Stimulated activated naive CD8-positive, alpha-beta T cell treated with anti-CD3 and anti-CD28 coated beads, Interleukin-15, amount 100 ng/mL, for 72 hours (primary cell): ENCODE data around the gene MBOAT7.

ENCODE experiments used
- ATAC-seq: fragments of 150-1000 bp; cut with Tn5 transposase; 2 replicates; pipeline ENCODE4 v1.10.0; 2021; ENCODE audit warnings: mild to moderate bottlenecking, moderate library complexity
- DNase-seq, 2 donors: peaks; one replicate each; pipeline ENCODE4 v3.0.0; 2021 to 2022
- H3K27ac Mint-ChIP-seq, 2 donors: one replicate each; pipeline ENCODE4 v1.8.0; 2022; ENCODE audit warnings: mild to moderate bottlenecking in 2 of 2, mixed read lengths in 2 of 2, moderate library complexity in 2 of 2
- H3K27me3 Mint-ChIP-seq: one replicate; pipeline ENCODE4 v1.8.0; 2022; ENCODE audit warnings: mixed read lengths
- H3K4me1 Mint-ChIP-seq: one replicate; pipeline ENCODE4 v1.8.0; 2022; ENCODE audit warnings: mild to moderate bottlenecking, mixed read lengths
- H3K4me3 Mint-ChIP-seq, 2 donors: one replicate each; pipeline ENCODE4 v1.8.0; 2022; ENCODE audit warnings: mild to moderate bottlenecking in 2 of 2, mixed read lengths in 2 of 2, moderate library complexity in 1 of 2
- H3K9me3 Mint-ChIP-seq, 2 donors: one replicate each; pipeline ENCODE4 v1.8.0; 2022; ENCODE audit warnings: mixed read lengths in 2 of 2

Gene MBOAT7

DNA sequence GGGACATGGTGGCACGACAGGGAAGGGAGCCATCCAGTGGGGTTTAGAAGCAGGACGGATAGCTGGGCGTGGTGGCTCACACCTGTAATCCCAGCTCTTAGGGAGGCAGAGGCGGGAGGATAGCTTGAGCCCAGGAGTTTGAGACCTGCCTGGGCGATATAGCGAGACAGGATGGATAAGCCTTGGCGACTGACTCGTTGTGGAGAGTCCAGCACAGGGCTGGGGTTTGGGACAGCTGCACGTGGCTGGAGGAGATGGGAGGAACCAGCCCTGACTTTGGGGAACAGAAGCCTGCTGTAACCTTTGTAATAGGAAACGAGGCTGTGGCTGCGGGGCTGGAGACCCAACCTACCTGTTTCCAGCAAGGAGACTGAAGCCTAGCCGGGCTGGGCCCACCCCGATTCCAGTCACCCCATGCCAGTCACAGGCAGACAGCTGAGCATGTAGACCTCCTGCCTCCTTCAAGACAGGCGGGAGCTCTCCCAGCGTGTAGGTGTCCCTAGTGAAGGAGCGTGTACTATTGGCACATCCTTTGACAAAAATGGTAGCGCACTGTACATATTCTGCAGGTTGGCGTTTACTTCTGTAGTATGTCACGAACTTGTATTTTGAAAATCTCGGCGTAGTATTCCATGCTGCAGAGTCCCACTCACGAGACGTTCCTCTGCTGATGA lies 37.9 kb downstream of the MBOAT7 start:
- Mint-ChIP-seq H3K27me3 (no peaks in the 10 kb centered on the region), H3K9me3 (no peaks in the 10 kb centered on the region), H3K4me3 (no peak overlapping the region), H3K4me1 (peaks cover 35% of the 10 kb centered on the region), H3K27ac (peak overlapping the region in 1 of 2 donors; percentile 93)
- ATAC-seq (no peak), DNase-seq (no peak)

DNA sequence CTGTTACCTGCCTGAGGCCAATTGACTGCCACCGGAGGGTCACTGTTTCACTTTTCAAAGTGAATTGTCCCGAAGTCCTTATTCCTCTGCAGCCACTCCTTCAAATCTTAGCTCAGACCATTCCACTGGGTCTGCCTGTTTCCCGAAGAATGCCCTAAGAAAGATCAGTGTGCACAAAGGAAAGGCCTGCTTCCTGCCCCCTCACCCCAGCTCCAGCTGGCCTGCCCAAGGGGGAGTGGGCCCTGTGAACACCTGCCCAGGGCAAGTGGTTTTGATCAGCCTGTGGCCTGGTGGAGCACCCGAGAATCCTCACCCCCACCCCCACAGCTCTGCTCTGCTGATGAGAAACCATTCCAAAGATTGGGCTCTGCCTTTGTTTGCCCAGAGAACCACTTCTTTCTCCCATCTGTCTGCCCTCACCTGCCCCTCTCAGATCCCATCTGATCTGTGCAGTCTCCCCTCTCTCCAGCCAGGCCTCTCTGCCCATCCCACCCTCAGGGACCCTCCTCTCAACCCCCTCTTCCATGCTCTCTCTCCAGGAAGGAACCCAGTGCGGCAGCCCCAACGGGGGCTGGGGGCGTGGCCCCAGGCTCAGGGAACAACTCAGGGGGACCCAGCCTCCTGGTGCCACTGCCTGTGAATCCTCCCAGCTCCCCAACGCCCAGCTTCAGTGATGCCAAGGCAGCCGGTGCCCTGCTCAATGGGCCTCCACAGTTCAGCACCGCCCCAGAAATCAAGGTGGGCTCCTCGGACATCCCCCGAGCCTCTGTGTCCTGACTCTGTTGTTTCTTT lies 40.2 kb downstream of the MBOAT7 start:
- H3K4me3 Mint-ChIP-seq: no peak overlapping the region
- DNase-seq (no peak), ATAC-seq (no peak)
- no peaks in the 10 kb centered on the region for H3K9me3 Mint-ChIP-seq
- H3K27ac Mint-ChIP-seq: peak overlapping the region; percentile 40 to 68
- no peaks in the 10 kb centered on the region for H3K27me3 Mint-ChIP-seq
- H3K4me1 Mint-ChIP-seq: peaks cover 24% of the 10 kb centered on the region

DNA sequence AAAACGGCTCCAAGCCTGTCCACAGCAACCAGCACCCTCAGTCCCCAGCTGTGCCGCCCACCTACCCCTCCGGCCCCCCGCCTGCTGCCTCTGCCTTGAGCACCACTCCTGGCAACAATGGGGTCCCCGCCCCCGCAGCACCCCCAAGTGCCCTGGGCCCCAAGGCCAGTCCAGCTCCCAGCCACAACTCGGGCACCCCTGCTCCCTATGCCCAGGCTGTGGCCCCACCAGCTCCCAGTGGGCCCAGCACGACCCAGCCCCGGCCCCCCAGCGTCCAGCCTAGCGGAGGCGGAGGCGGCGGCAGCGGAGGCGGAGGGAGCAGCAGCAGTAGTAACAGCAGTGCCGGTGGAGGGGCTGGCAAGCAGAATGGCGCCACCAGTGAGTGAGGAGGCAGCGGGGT lies 41.2 kb downstream of the MBOAT7 start:
- H3K9me3 Mint-ChIP-seq: no peaks in the 10 kb centered on the region
- no peak overlapping the region for H3K27ac Mint-ChIP-seq
- ATAC-seq: peak; percentile 18
- H3K27me3 Mint-ChIP-seq: no peaks in the 10 kb centered on the region
- peaks cover 20% of the 10 kb centered on the region for H3K4me1 Mint-ChIP-seq
- no peak overlapping the region for H3K4me3 Mint-ChIP-seq
- no peak for DNase-seq

DNA sequence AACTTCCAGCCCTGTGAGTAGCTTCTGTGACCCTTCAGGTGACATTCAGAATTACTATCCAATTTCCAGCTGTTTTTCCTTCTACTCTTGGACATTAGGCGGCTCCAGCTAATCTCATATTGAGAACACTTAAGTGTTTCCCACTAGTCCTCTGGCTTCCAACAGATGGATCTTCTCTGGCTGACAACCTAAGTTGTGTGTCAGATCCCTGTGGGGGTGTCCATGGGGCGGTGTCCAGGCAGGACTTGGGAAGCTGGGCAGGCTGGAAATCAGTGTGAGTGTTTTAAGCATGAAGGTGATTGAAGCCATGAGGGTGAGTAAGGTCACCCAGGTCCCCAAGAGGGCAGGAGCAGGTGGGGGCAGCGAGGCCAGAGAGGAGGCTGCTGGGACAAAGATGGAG lies 41.7 kb downstream of the MBOAT7 start:
- DNase-seq (no peak), ATAC-seq (no peak)
- peak overlapping the region in 1 of 2 donors; percentile 49 for H3K27ac Mint-ChIP-seq
- no peaks in the 10 kb centered on the region for H3K27me3 Mint-ChIP-seq
- H3K4me3 Mint-ChIP-seq: no peak overlapping the region
- H3K9me3 Mint-ChIP-seq: no peaks in the 10 kb centered on the region
- H3K4me1 Mint-ChIP-seq: peaks cover 15% of the 10 kb centered on the region

DNA sequence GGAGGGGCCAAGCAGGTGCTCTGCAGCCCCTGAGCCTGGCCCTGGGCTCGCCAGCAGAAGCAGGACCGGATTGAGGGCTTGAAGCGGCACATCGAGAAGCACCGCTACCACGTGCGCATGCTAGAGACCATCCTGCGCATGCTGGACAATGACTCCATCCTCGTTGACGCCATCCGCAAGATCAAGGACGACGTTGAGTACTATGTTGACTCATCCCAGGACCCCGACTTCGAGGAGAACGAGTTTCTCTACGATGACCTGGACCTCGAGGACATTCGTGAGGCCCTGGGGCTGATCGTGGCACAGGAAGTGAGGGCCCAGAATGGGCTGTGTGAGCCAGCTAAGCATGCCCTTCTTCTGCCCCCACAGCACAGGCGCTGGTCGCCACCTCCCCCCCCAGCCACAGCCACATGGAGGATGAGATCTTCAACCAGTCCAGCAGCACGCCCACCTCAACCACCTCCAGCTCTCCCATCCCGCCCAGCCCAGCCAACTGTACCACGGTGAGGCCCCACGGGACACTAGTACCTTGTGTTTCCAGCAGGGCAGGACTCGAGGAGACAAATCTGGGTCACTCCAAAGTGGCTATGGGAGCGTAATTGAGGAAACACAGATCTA lies 43.7 kb downstream of the MBOAT7 start:
- H3K27ac Mint-ChIP-seq: no peak overlapping the region
- H3K4me3 Mint-ChIP-seq: no peak overlapping the region
- ATAC-seq: no peak

DNA sequence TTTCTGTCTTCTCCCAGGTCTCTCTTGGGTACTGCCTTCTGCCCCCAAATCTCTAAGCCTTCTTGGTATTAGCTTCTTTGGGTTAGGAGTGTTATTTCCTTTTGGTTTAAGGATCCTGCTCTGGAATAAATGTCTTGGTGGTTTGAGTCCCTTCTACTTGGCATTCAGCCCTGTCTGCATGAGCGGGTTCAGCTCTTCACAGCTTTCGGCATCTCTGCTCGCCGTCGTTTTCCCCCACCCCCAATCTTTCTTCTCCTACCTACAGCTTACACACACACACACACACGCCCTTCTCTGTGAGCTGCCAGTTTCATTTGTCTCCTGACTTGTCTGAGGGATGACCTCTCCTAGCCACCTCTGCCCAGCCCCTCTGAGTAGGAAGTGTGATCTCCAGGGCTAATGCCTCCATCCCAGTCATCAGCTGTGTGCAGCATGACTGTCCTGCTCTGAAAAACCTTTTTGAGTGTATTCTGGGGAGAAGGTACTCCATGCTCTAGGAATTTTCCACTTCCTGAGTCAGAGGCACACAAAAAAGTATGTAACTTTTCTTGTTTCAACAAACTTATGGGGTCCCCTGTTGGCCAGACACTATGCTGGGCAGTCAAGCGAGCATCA lies 47.1 kb downstream of the MBOAT7 start:
- ATAC-seq: no peak
- DNase-seq: no peak
- Mint-ChIP-seq H3K4me1 (peaks cover 49% of the 10 kb centered on the region), H3K27me3 (no peaks in the 10 kb centered on the region), H3K4me3 (no peak overlapping the region), H3K9me3 (no peaks in the 10 kb centered on the region), H3K27ac (no peak overlapping the region)

More for the DNA sequence above, 43.7 kb downstream of the MBOAT7 start:
- DNase-seq: no peak
- Mint-ChIP-seq H3K27me3 (no peaks in the 10 kb centered on the region), H3K4me1 (peaks cover 25% of the 10 kb centered on the region), H3K9me3 (no peaks in the 10 kb centered on the region)

DNA sequence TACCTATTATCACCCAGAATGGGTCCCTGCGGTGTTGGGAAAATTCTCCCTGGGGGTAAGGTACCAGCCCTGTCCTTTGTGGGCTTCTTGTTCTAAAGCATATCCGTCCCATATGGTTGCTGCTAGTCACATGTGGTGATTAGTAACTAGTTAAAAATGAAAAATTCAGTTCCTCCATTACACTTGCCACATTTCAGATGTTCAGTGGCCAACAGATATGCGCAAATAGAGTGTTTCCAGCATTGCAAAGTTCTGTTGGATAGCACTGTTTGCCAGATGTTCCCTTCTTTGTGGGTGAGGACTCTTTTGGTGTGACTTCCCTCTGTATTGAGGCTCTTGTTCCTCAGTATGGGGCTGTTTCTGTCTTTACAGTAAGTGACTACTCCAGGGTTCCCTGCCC lies 48.0 kb downstream of the MBOAT7 start:
- H3K4me1 Mint-ChIP-seq: peaks cover 54% of the 10 kb centered on the region
- DNase-seq (no peak), ATAC-seq (no peak)
- no peaks in the 10 kb centered on the region for H3K9me3 Mint-ChIP-seq
- no peaks in the 10 kb centered on the region for H3K27me3 Mint-ChIP-seq
- no peak overlapping the region for H3K27ac Mint-ChIP-seq
- H3K4me3 Mint-ChIP-seq: no peak overlapping the region

DNA sequence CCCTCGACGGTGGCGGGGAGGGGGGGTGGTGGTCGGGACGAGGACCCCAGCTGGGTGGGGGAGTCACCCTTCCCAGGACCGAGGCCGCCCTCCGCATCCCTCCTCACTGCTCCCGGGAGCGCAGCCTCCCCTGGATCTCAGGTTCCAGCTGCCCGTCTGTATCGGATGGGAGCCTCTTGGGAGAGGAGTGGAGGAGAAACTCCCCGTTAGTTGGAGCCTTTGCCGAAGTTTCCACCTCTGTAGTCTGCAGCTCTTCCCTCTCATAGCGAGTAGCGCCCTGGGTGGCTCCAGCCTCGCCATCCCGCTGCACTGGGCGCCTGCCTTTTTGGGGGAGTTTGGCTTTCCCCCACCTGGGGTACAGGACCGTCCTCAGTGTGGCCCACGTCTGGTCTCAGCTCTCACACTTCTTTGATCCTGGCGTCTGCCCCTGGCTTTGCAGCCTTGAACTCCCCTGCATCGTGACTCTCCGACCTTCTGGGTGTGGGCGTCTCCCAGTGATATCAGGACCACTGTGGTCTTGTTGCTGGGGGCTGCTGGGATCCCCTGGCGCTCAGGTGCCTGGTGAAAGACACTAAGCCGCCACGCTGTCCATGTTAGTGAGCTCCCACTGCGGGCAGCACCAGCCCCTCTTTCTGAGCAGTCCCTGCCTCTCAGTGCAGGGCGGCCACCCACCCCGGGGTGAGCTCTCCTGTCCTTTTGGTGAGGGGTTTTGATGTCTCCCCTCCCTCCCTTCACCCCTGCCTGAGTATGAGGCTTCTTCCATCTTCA lies 50.7 kb downstream of the MBOAT7 start:
- H3K9me3 Mint-ChIP-seq: no peaks in the 10 kb centered on the region
- peak overlapping the region; percentile 92 to 93 for H3K4me3 Mint-ChIP-seq
- peaks cover 54% of the 10 kb centered on the region for H3K4me1 Mint-ChIP-seq
- H3K27ac Mint-ChIP-seq: peak overlapping the region; percentile 98 to 99
- no peaks in the 10 kb centered on the region for H3K27me3 Mint-ChIP-seq
- ATAC-seq (no peak), DNase-seq (peak; percentile 15 to 36)

DNA sequence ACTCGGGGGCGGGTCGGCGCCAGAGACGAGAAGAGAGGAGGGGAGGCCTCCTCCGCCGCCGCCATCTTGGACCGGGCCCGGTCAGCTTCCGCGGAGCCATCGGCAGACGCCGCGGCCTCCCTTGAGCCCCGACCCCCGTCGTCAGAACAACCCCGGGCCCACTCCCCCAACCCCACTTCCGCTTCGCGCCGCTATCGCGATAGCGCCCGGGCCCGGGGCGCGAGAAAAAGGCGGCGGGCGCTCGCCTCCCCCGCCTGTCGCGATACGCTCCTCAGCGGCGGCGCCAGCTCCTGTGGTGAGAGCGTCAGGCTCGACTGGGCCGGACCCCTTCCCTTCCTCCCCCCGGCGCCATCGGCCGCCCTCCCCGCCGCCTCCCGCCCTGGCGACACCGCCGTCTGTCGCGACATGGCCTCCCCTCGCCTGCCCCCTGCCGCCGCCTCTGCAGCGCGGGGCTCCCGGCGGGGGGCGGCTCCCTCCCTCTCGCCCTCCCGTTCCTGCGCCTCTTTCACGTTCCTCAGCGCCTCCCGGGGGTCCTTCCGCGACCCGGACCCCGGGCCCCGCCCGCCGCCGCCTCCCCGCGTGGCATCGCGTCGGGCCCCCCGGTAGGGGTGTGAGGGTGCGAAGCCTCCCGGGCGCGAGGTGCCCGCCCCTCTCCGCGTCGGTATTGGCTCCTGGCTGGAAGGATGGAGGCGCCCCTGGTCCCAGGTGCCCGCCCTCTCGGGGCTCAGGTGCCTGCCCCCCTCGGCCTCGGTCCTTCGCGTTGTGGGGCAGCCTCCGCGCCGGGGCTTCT lies 51.5 kb downstream of the MBOAT7 start, which contains the start of gene CNOT3:
CNOT3 (plus strand) TSS at position 64 of the 790 bp plus-strand sequence. CDS start 5,217 bp downstream, outside the sequence.
- DNase-seq (peak; percentile 15 to 31), ATAC-seq (no peak)
- H3K27ac Mint-ChIP-seq: peak within 1 kb of the TSS; percentile 98 to 99
- H3K27me3 Mint-ChIP-seq: no peaks in the 10 kb centered on the region
- no peaks in the 10 kb centered on the region for H3K9me3 Mint-ChIP-seq
- H3K4me1 Mint-ChIP-seq: peaks cover 52% of the 10 kb centered on the region
- peak within 1 kb of the TSS; percentile 92 to 97 for H3K4me3 Mint-ChIP-seq

DNA sequence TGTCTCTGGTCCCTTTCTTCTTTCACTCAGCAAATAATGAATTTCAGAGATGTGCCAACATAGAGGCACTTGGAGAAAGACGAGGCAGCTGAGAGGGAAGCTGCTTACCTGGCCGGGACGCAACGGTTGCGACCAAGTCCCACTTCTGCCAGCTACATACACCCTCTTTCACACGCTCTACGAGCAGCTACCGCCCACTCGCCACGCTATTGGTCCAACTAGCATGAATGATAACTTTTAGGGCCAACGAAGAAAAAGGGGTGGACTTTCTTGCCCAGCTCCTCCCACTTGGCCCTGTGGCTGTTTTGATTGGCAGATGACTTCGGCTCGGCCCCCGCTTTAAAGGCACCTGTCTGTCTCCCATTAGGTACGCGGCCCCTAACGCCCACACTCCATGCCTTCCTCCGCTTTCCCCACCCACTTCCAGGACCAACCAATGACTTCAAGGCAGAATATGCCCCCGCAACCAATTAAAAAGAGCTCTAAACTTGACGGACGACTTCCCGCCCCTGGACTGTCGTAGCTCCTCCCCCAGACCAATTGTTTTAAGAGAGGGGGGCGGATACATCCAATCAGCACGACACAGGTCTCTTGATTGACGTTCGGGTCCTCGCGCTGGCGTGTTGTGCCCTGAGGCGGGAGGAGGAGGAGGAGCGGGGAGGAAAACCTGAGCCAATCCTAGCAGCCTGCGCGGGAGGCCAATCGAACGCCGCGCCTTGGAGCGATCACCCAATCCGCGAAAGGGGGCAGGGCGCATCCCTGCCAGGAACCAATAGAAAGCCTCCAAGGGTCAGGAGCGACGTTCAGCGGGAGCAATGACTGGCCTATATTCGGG lies 52.3 kb downstream of the MBOAT7 start:
- H3K4me3 Mint-ChIP-seq: peak overlapping the region; percentile 89 to 97
- peak; percentile 99 to 100 for DNase-seq
- H3K27me3 Mint-ChIP-seq: no peaks in the 10 kb centered on the region
- H3K27ac Mint-ChIP-seq: peak overlapping the region; percentile 92 to 98
- H3K4me1 Mint-ChIP-seq: peaks cover 48% of the 10 kb centered on the region
- ATAC-seq: peak; percentile 90
- no peaks in the 10 kb centered on the region for H3K9me3 Mint-ChIP-seq

DNA sequence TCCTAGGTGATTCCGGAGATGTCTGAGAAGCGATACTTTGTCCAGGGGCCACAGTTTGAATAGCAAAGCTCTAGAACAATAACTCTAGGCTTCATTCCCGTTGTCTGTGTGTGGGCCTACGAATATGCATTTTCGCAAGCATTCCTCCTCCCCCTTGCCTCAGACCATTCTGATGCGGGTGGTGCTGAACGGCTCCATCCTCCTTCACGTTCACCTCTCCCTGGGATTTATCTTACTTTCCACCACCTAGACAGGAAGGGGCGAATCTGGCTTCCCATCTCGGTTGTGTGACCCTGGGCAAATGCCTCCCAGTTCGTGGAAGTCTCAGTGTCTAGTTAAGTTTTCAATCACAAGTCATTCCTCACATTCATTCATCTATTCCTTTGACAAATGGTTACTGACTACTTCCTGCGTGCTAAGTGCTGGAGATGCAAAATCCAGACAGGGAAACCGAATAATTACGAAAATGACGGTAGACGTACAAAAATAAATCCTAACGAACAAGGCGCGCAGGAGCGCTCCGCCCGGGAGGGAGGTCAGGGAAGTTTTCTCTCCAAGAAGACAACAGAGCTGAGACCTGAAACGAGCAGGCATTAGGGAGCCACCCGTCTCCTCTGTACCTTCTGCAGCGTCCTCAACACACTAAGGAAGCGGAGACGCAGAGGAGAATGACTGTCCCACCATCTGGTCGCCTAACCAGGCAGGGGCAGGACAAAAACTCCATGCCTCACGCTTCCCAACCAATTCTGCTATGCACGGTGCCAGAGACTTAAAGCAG lies 53.1 kb downstream of the MBOAT7 start:
- H3K4me1 Mint-ChIP-seq: peaks cover 42% of the 10 kb centered on the region
- peak overlapping the region; percentile 89 to 97 for H3K4me3 Mint-ChIP-seq
- ATAC-seq: no peak
- H3K27me3 Mint-ChIP-seq: no peaks in the 10 kb centered on the region
- no peak for DNase-seq
- peak overlapping the region; percentile 88 to 98 for H3K27ac Mint-ChIP-seq
- H3K9me3 Mint-ChIP-seq: no peaks in the 10 kb centered on the region

DNA sequence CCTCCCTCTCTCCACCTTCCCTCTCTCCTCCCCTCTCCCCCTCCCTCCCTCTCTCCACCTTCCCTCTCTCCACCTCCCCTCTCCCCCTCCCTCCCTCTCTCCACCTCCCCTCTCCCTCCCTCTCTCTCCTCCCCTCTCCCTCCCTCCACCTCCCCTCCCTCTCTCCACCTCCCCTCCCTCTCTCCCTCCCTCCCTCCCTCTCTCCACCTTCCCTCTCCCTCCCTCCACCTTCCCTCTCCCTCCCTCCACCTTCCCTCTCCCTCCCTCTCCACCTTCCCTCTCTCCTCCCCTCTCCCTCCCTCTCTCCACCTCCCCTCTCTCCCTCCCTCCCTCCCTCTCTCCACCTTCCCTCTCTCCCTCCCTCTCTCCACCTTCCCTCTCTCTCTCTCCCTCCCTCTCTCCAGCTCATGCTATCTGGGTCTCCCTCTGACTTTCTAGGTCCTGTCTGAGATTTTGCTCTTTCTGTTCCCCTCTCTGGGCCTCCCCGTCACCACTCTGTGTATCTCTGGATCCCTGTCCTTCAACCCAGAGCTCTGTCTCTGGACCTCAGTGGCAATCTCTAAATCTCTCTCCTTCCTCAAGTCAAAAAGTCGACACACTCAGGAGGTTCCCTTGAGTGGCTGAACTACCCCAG lies 55.3 kb downstream of the MBOAT7 start:
- Mint-ChIP-seq H3K9me3 (no peaks in the 10 kb centered on the region), H3K27me3 (no peaks in the 10 kb centered on the region), H3K4me3 (no peak overlapping the region), H3K27ac (peak overlapping the region in 1 of 2 donors; percentile 37), H3K4me1 (peaks cover 23% of the 10 kb centered on the region)
- ATAC-seq (no peak), DNase-seq (no peak)
